ENCODE data around the gene STAG2. TPM values are rescaled to one million over a fixed set of nuclear protein-coding genes. Genes with fewer than 3 reads are reported as not detected.
"Not testable (repeated sequence)": the region's sequence is repeated elsewhere in the genome, so short reads cannot be mapped to it uniquely, and the experiment has no call there.

Gene STAG2
- total RNA-seq, 1 experiment from 2014 or later: 42.8 TPM

DNA sequence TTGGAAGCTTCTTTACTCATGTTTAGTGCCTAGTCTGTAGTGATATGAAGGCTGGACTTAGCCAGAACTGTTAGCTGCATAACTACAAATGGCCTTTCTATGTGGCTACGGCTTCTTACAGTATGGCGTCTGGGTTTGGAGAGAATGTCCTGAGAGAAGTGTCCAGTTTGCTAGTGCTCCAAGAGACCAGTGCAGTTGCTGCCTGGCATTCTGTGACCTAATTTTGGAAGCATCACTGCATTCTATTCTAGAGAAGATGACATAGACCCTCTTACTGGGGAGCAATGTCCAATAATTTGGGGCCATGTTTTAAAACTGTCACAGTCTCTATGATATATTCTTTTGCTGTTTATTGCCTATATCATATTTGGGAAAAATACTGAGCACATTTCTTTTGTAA lies 74.2 kb downstream of the STAG2 start:
- DNase-seq (ENCODE audit: low spot score): no peak

DNA sequence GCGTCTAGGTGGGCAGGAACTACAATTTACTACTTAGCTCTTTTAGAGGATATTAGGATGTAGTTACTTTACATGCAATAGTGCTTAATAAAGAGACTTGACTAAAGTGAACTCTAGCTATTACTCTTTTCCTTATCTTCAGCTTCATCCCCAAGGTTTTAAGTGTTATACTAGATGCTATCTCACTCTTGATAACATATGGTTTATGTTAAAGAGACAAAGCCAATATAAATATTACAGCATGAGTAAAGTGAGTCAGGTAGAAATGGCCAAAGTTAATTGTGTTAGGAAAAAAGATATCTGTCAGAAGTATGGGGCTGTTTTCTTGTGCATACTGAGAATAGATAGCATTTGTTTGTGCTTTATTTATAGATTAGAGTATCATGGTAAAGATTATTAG lies 80.5 kb downstream of the STAG2 start:
- DNase-seq (ENCODE audit: low spot score): no peak

DNA sequence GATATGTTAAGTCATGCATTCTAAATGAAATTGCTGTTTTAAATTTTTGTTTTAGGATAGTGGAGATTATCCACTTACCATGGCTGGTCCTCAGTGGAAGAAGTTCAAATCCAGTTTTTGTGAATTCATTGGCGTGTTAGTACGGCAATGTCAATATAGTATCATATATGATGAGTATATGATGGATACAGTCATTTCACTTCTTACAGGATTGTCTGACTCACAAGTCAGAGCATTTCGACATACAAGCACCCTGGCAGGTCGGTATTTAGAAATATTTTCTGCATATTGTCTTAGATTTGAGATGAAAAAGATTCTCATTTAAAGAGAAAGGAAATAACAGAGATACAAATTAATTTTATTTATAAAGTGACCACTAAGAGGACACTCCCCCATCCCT lies 83.6 kb downstream of the STAG2 start:
- no peak for DNase-seq (ENCODE audit: low spot score)

DNA sequence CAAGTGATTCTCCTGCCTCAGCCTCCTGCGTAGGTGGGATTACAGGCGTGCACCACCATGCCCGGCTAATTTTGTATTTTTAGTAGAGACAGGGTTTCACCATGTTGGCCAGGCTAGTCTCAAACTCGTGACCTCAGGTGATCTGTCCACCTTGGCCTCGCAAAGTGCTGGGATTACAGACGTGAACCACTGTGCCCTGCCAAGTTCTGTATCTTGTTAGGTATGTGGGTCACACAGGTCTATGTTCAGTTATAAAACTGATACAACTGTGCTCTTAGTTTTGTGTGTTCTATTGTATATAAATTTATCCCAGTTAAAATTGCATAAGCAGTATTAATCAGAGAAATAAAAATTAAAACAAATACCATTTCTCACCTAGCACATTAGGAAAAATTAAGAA lies 122.9 kb downstream of the STAG2 start:
- DNase-seq (ENCODE audit: low spot score): not testable (repeated sequence)

DNA sequence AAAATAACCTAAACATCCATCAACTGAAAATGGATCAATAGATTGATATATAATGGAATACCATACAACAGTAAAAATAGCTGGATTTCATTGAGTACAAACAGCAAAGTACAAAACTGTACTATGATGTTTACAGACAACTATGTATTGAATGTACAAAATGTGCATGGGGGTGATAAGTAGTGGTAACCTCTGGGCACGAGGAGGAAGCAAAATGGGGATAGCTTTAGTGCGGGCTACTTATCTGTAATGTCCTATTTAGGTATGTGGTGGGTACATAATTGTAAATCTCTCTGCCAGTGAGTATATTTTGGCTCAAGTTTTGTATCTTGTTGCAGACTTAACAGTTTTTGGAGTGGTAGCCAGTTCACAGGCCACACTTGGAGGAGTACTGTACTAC lies 123.6 kb downstream of the STAG2 start:
- no peak for DNase-seq (ENCODE audit: low spot score)

DNA sequence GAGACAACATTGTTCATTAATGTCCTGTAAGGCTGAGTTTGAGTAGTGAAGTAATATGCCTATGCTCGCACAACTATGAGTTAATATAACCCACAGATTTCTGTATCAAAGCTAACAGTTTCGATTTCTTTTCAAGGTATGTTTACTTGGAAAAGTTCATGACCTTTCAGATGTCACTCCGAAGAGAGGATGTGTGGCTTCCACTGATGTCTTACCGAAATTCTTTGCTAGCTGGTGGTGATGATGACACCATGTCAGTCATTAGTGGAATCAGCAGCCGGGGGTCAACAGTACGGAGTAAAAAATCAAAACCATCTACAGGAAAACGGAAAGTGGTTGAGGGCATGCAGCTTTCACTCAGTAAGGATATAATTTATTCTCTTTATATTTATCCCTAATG lies 124.9 kb downstream of the STAG2 start:
- DNase-seq (ENCODE audit: low spot score): no peak

DNA sequence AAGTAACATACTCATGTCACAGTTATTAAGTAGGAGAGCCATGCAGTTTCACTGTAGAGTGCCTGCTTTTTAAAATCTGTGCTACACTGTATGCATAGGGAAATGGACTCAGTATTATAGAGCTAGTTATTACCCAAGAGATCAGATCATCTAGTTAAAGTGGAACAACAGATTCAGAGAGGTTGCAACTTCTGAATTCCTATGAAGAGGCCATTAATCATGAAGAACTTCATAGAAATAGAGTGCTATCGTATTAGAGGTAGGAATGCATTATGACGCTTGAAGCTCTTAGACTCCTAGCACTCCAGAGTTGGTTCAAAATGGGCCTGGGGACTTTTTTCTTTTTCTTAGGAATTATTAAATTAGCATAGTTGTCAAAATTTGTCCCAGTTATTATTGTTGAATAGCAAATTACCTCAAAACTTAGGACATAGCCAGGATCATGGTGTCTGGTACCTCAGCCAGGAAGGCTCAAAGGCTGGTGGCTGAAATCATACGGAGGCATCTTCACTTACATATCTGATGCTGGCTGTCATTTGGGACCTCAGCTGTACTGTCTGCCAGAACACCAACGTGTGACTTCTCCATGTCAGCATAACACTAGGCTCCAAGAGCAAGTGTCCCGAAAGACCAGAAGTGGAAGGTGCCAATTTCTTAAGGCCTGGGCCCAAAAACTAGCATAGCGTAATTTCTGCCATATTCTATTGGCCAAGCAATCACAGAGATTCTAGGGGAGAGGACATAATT lies 125.7 kb downstream of the STAG2 start:
- no peak for DNase-seq (ENCODE audit: low spot score)

DNA sequence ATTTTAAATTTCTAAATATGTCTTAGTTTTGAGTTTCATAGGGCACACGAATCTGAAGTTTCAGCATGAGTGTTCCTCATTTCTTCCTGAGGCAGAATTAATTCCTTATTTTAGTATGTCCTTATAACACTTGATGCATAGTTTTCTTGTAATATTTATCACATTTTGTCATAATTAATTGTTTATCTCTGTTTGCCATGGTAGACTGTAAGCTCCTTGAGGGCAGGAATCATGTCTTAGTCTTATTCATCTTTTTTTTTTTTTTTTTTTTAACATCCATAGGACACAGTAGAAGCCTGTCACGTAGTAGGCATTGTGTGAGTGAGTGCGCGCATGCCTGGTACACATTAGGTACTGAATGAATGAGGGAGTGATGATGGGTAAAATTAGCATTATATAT lies 131.7 kb downstream of the STAG2 start:
- no peak for DNase-seq (ENCODE audit: low spot score)

DNA sequence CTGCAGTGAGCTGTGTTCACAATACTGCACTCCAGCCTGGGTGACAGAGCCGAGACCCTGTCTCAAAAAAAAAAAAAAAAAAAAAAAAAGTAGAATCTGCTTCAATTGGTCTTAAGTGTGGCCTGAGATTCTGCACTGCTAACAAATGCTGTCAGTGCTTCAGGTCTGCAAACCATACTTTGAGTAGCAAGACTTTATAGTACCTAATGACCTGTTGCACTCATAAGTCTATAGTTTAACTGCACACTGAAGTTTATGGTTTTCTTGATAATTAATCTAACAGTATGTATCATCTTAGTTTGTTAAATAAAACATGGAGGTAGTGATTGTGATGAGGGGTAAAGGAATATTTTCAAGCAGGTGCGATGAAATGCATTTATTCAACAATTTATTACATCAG lies 135.6 kb downstream of the STAG2 start:
- no peak for DNase-seq (ENCODE audit: low spot score)

DNA sequence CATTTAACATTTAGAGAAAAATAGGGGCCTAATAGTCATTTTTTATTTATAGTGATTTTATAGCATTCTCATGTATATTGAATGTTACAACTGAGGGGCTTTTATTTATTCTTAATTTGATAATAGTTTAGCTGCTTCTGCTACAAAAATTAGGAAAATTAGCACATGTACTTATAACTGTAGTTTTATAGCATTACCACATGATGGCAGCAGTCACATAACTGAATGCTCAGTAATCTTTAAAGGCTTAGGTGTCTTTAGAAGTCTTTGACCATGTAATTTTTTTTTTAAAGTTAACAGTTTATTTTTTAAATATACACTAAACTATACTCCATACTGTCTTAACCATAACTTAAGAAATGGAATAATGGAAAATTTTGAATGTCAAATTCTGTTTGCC lies 136.6 kb downstream of the STAG2 start:
- DNase-seq (ENCODE audit: low spot score): peak; percentile 15

DNA sequence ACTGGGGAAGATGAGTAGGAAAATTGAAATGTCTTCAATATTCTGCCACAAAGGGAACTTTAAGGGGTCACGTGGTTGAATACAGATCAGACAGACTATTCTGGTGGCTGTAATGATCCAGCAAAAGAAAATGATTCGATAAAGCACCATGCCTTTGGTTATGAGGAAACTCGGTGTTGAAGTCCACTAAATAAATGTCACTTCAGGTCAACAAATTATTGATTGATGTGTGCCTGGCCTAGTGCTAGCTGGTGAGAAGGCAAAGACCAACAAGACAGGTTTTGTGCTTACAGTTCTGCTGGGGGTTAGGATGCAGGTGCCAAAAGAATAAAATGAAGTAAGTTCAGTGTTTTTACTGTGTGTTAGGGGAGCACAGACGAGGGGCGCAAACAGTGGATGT lies 142.5 kb downstream of the STAG2 start:
- no peak for DNase-seq (ENCODE audit: low spot score)

DNA sequence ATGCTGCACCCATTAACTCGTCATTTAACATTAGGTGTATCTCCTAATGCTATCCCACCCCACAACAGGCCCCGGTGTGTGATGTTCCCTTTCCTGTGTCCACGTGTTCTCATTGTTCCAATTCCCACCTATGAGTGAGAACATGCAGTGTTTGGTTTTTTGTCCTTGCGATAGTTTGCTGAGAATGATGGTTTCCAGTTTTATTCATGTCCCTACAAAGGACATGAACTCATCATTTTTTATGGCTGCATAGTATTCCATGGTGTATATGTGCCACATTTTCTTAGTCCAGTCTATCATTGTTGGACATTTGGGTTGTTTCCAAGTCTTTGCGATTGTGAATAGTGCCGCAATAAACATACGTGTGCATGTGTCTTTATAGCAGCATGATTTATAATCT lies 143.0 kb downstream of the STAG2 start:
- DNase-seq (ENCODE audit: low spot score): not testable (repeated sequence)

DNA sequence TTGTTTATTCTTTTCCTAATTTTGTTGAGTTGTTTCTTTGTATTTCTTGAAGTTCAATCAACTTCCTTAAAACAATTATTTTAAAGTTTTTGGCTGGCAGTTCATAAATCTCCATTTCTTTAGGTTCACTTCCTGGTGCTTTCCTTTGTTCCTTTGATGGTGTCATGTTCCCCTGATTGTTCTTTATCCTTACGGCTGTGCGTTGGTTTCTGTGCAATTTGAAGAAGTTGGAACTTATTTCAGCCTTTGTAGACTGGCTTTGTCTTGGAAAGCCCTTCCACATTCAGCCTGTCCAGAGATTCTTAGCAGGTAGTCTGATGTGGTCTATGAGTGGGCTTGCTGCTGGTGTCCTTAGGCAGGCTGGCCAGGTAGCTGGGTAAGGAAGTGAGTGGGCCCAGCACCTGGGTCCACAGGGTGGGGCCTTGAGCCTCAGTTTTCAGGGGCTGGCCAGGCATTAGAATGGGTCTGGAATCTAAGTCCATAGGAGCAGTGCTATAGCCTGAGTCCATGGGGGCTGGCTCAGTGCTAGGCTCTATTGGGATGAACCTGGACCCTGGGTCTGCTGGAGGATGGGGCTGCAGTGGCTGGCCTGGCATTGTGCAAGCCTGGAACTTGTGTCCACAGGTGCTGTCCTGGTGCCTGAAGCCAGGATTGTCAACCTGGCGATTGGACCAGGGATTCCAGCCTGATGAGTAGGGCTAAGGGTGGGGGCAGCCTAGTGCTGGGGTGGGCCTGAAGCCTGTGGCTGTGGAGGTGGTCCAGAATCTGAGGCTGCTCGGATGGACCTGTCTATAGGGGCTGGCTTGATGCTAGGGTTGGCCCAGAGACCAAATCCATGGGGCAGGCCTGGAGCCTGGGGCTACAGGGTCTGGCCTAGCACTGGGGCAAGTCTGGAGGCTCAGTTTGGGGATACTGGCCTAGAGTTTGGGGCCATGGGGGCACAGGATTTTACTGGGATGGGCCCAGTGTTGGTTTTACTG lies 152.4 kb downstream of the STAG2 start:
- no peak for DNase-seq (ENCODE audit: low spot score)

DNA sequence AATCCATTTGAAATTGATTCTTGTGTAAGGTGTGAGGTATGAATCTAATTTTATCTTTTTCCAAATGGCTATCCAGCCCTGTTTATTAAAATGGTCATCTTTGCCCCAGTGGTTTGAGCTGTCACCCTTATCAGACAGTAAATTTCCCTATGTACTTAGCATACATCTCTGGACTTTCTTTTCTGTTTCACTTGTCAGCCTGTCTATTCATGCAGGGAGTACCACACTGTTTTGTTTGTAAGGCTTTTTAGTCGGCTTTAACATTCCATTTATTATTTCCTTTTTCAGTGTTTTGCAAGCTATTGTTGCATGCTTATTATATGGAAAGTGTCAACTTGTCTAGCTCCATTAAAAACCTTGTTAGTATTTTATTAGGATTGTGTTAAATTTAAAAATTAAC lies 155.8 kb downstream of the STAG2 start:
- no peak for DNase-seq (ENCODE audit: low spot score)

DNA sequence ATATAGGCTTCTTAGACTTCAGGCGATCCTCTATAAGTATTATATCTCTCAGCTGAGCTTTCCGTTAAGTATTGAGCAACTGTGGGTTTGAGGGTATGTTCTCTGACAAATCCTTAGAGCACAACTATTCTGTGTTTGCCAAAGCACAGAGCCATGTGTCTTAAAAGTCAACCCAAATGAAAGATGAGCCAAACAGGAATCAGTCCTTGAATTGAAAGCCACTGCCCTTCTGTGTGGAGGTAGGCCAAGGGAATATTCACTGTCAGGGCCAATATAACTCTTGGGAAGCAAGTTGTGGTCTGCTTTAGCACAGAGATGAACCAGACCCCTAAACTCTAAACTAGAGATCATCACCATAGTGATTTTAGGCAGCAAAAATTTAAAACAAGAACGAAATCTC lies 164.0 kb downstream of the STAG2 start:
- DNase-seq (ENCODE audit: low spot score): no peak

DNA sequence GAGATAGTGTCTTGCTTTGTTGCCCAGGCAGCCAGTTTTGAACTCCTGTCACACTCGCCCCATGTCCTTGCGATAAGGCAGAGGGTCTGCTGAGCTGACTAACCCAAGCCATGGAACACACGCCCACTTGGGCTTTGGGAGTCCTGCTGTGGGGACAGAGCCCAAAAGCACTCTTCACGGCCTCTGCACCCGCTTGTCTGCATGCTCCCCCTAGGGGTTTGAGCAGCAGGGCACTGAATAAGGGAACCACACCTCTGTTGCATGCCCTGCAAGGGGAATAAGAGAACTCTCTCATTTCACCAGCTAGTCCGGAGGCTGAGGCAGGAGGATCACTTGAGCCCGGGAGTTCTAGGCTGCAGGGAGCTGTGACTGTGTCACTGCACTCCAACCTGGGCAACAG lies 166.0 kb downstream of the STAG2 start:
- DNase-seq (ENCODE audit: low spot score): no peak

DNA sequence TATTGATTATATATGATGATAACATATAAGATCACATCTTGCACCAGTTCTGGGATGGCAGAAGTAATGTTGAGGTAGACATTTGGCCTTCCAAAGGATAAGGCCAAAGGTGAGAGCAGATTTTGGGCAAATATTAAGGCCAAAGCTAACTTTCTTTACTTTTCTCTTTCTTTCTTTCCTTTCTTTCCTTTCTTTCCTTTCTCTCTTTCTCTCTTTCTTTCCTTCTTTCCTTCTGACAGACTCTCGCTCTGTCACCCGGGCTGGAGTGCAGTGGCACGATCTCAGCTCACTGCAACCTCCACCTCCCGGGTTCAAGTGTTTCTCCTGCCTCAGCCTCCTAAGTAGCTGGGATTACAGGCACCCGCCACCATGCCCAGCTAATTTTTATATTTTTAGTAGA lies 170.9 kb downstream of the STAG2 start:
- DNase-seq (ENCODE audit: low spot score): not testable (repeated sequence)

DNA sequence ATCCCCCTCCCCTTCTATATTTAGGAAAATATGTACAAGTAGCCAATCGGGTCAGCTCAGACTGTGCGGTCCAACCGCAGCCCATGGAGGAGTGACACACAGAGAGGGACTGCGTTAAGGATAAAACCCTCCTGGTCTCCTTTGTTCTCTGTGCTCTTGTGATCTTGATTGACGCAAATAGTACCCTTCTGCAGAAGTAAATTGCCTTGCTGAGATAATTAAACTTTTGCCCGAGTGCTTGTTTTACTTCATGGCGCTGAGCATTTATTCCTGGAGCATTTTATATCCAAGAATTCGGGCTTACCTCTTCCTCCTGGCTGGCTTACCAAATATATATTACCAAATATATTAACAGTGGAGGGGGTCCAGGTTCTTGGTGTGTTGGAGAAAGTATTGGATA lies 184.2 kb downstream of the STAG2 start:
- DNase-seq (ENCODE audit: low spot score): no peak

DNA sequence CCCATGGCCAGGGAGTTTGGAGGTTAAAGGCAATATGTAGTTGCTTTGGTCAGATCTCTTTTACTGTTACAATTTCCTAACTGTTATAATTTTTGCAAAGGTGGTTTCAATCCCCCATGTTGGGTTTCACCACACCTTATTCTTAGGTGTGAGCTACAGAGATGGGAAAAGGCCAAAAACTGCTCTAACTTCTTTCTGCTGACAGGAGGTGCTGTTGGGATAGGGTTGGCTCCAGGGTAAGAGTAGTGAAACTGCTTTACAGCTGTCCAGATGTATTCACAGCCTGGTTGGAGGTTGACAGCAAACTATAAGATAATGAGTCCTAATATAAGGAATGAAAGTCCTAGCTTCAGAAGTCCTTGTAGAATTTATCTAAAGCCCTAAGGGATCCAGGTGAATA lies 189.7 kb downstream of the STAG2 start:
- DNase-seq (ENCODE audit: low spot score): no peak

Data from A172 (cell line).